Fibroblast of lung (primary cell): ENCODE results near the gene CHD2. TPM values are rescaled to one million over a fixed set of nuclear protein-coding genes. Genes with fewer than 3 reads are reported as not detected.

Experiments
- DNase-seq, 2 donors: peaks; one replicate each; pipeline versions ENCODE4 v3.0.0 to v3.0.0-alpha.2; 2010; ENCODE audit warnings: low read depth in 2 of 2
- H2AFZ ChIP-seq: 2 replicates; pipeline ENCODE4 v1.5.1; 2012; ENCODE audit warnings: low read length, control low read depth, inconsistent platforms
- H3K27ac ChIP-seq: 2 replicates; pipeline ENCODE4 v1.5.1; 2011; ENCODE audit warnings: low read length, control low read depth; ENCODE audit not compliant: insufficient read depth
- H3K27me3 ChIP-seq: 2 replicates; pipeline ENCODE4 v1.5.1; 2011; ENCODE audit warnings: mild to moderate bottlenecking, low read length; ENCODE audit not compliant: control insufficient read depth, insufficient read depth
- H3K36me3 ChIP-seq: 2 replicates; pipeline ENCODE4 v1.5.1; 2011; ENCODE audit warnings: low read length; ENCODE audit not compliant: control insufficient read depth, insufficient read depth
- H3K4me1 ChIP-seq: 2 replicates; pipeline ENCODE4 v1.5.1; 2011; ENCODE audit warnings: low read length; ENCODE audit not compliant: control insufficient read depth, insufficient read depth; ENCODE audit errors: extremely low read depth
- H3K4me2 ChIP-seq: 2 replicates; pipeline ENCODE4 v1.5.1; 2011; ENCODE audit warnings: low read length, control low read depth; ENCODE audit not compliant: insufficient read depth; ENCODE audit errors: extremely low read depth
- H3K4me3 ChIP-seq, 4 experiments: fragments of 200-600 bp in 1 of 4; sonication (generic) in 1 of 4; replicated peaks in 1 of 4; 2 replicates each; pipeline ENCODE4 v1.5.1; 2011 to 2016; ENCODE audit warnings: low read length in 4 of 4, low read depth in 3 of 4, mild to moderate bottlenecking in 3 of 4, control low read depth in 2 of 4, inconsistent platforms in 1 of 4, mixed read lengths in 1 of 4; ENCODE audit not compliant: insufficient read depth in 1 of 4; ENCODE audit errors: control extremely low read depth in 1 of 4
- H3K79me2 ChIP-seq: 2 replicates; pipeline ENCODE4 v1.5.1; 2012; ENCODE audit warnings: mild to moderate bottlenecking, low read length, inconsistent platforms; ENCODE audit not compliant: control insufficient read depth, insufficient read depth
- H3K9ac ChIP-seq: 2 replicates; pipeline ENCODE4 v1.5.1; 2011; ENCODE audit warnings: mild to moderate bottlenecking, low read length, control low read depth; ENCODE audit not compliant: insufficient read depth
- H3K9me3 ChIP-seq: 2 replicates; pipeline ENCODE4 v1.5.1; 2012; ENCODE audit warnings: low read depth, low read length; ENCODE audit not compliant: control insufficient read depth, insufficient read depth
- H4K20me1 ChIP-seq: 2 replicates; pipeline ENCODE4 v1.5.1; 2011; ENCODE audit warnings: low read length; ENCODE audit not compliant: control insufficient read depth, insufficient read depth; ENCODE audit errors: extremely low read depth
- CTCF ChIP-seq, 2 donors: IDR thresholded peaks in 1 of 2; conservative IDR thresholded peaks in 1 of 2; 1 replicate in 1 of 2; 2 replicates in 1 of 2; pipeline ENCODE4 v1.5.1; 2011 to 2012; ENCODE audit warnings: low read length in 2 of 2, control low read depth in 1 of 2, inconsistent platforms in 1 of 2, low read depth in 1 of 2, mild to moderate bottlenecking in 1 of 2
- EZH2 ChIP-seq: IDR thresholded peaks from 2 replicates; pipeline ENCODE4 v1.5.1; 2012; ENCODE audit warnings: low read length, control low read depth, mild to moderate bottlenecking; ENCODE audit errors: missing control alignments
- polyA plus RNA-seq, 2 donors: library from polyadenylated mRNA; depleted of rRNA in 1 of 2; stranded (reverse) in 1 of 2; unstranded in 1 of 2; fragments of >200 nt; gene quantifications; 2 replicates each; pipeline ENCODE4 v1.2.1, GENCODE V29; 2011 to 2012; ENCODE audit warnings: missing spikeins in 1 of 2
- total RNA-seq: library from RNA; depleted of rRNA; stranded (reverse); fragments of >200 nt; gene quantifications from 2 replicates; pipeline ENCODE4 v1.2.1, GENCODE V29; 2014

Gene CHD2
- total and polyA plus RNA-seq, 2 donors (not counting 1 experiment from before 2014, with no cell fraction given), result 36.5 to 92.5 TPM

- Histone ChIP-seq H3K36me3 (no peaks in the 10 kb centered on the region), H3K4me1 (no peaks in the 10 kb centered on the region), H3K27me3 (peaks cover 2% of the 10 kb centered on the region), H3K9ac (no peak overlapping the region), H2AFZ (no peak overlapping the region), H4K20me1 (no peaks in the 10 kb centered on the region), H3K27ac (no peak overlapping the region), H3K79me2 (no peaks in the 10 kb centered on the region), H3K4me3 (no peak overlapping the region), H3K9me3 (no peaks in the 10 kb centered on the region), H3K4me2 (no peak overlapping the region)
- no peak for TF ChIP-seq CTCF (conservative IDR thresholded peaks at IDR 0.05 in 1 of 2, IDR thresholded peaks at IDR 0.05 in 1 of 2; ENCODE audit: low read depth in 1 of 2, low read length in 2 of 2)
- TF ChIP-seq EZH2, result no peak
- no peak for DNase-seq
Observed at GRCh38 chr15:93066834-93067648, 166.9 kb downstream of the CHD2 start.

- no peak overlapping the region for H3K4me3 ChIP-seq
- no peaks in the 10 kb centered on the region for H3K9me3 ChIP-seq
- no peak overlapping the region for H3K9ac ChIP-seq
- H3K4me1 ChIP-seq, result no peaks in the 10 kb centered on the region
- DNase-seq, result no peak
- H3K79me2 ChIP-seq, result no peaks in the 10 kb centered on the region
- TF ChIP-seq EZH2, result no peak
- TF ChIP-seq CTCF (conservative IDR thresholded peaks at IDR 0.05 in 1 of 2, IDR thresholded peaks at IDR 0.05 in 1 of 2; ENCODE audit: low read depth in 1 of 2, low read length in 2 of 2), result no peak
- H3K27me3 ChIP-seq, result peaks cover 2% of the 10 kb centered on the region
- no peak overlapping the region for H2AFZ ChIP-seq
- no peaks in the 10 kb centered on the region for H4K20me1 ChIP-seq
- H3K27ac ChIP-seq, result no peak overlapping the region
- no peaks in the 10 kb centered on the region for H3K36me3 ChIP-seq
- no peak overlapping the region for H3K4me2 ChIP-seq
Observed at GRCh38 chr15:93067649-93068085, 167.5 kb downstream of the CHD2 start.

GRCh38 chr15:93068581-93069199, 168.6 kb downstream of the CHD2 start:
- Histone ChIP-seq H2AFZ (no peak overlapping the region), H3K9me3 (no peaks in the 10 kb centered on the region), H3K4me3 (no peak overlapping the region), H3K27ac (no peak overlapping the region), H3K27me3 (peaks cover 7% of the 10 kb centered on the region), H4K20me1 (no peaks in the 10 kb centered on the region), H3K9ac (no peak overlapping the region), H3K36me3 (no peaks in the 10 kb centered on the region), H3K4me1 (no peaks in the 10 kb centered on the region), H3K79me2 (no peaks in the 10 kb centered on the region), H3K4me2 (no peak overlapping the region)
- no peak for DNase-seq
- no peak for TF ChIP-seq EZH2
- TF ChIP-seq CTCF (conservative IDR thresholded peaks at IDR 0.05 in 1 of 2, IDR thresholded peaks at IDR 0.05 in 1 of 2; ENCODE audit: low read depth in 1 of 2, low read length in 2 of 2), result no peak
